Ureter (tissue), 1 donor: ENCODE data around the gene BTG4. TPM values are rescaled to one million over a fixed set of nuclear protein-coding genes. Genes with fewer than 3 reads are reported as not detected.

ENCODE experiments used
- DNase-seq: peaks from one replicate; pipeline ENCODE4 v3.0.0-alpha.2; 2020; ENCODE audit warnings: low spot score
- total RNA-seq: library from RNA; stranded (reverse); gene quantifications from one replicate; pipeline ENCODE4 v1.2.4, GENCODE V29; 2023
- donor health status: DM: yes; HTN: yes; CAD: no.

Gene BTG4
- total RNA-seq, 1 donor from 2014 or later: not detected

DNA sequence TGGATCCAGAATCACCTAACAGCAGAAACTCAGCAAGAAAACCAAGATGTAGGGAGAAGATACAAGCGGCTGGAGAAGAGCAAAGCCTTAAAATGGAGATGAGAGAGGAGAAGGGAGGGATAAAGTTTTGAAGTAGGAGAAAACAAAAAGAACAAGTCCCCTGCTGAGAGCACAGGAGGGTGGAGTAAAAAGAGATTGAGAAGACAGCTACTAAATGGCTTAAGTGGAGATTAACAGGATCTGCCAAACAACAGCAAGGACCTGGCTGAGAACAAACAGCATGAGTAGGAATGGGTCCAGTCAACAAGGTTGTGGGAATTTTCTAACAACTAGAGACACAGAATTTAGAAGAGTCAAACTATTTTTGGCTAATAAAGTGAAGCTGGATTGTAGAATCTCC is 18.1 kb downstream of the BTG4 start:
- DNase-seq: no peak

DNA sequence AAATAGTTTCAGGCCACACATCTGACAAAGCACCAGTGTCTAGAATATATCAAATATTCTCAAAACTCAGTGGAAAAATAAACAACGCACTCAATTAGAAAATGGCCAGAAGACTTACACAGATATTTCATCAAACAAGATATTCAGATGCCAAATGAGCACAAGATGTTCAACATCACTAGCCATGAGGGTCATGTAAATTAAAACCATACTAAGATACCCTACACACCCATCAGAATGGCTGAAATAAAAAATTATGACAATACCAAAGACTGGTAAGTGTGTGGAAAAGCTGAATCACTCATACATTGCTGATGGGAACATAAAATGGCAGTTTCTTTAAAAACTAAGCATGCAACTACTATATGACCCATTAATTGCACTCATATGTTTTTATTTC is 21.7 kb downstream of the BTG4 start:
- no peak for DNase-seq

DNA sequence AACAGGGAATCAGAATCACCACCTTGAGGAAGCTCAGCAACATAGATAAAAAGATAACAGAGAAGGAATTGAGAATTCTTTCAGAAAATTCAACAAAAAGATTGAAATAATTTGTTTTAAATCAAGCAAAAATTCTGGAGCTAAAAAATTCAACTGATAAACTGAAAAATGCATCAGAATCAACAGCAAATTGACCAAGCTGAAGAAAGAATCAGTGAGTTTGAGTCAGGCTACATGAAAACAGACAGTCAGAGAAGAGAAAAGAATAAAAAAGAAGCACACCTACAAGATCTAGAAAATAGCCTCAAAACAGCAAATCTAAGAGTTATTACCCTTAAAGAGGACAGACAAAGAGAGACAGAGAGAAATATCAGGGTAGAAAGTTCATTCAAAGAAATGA is 28.8 kb downstream of the BTG4 start:
- no peak for DNase-seq

DNA sequence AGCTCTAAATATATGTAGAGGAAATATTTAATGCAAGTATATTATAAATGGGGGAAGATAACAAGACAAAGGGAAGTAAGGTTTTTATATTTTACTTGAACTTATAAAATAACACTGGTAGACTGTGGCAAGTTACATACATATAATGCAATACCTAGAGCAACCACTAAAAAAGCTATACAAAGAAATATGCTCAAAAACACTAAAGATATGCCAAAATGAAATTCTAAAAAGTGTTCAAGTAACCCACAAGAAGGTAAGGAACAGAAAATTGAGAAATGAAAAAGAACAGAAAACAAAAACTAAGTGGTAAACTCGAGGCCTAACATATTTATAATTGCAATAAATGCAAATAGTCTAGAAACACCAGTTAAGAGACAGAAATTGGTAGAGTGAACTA is 32.5 kb downstream of the BTG4 start:
- no peak for DNase-seq

DNA sequence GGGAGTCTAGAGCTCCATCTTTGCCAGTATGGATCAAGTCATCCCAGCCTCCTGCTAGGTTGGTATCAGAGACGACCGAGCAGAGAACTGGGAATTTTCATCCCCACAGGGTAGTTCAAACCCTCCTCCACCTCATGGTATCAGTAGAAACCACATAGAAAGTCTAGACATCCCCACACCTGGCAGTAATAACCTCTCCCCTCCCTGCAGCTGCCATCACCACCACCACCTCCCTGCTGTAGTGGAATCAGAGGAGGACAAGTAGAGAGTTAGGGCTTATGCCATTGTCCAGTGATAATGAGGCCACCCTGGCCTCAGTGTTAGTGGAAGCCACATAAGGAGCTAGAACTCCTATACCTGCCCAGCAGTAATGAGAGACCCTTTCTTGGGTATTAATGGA is 34.3 kb downstream of the BTG4 start:
- no peak for DNase-seq

DNA sequence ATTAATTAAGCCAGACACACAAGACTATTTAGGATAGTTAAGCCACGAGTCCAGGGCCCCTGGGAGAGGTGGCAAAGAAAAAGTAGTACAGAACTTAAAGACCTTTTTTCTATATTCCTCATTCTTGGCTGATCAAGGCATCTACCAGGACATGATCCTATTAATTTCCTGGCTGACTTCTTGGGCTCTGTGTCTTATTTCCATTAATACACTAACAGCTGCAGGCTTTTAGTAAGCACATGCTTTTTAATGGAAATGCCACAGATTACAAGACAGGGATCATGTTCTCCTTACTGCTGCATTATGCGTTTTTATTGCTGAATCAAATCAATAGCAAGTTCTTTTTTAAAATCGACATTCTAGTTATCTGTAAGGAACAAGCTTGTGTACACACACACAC is 35.2 kb downstream of the BTG4 start:
- no peak for DNase-seq

DNA sequence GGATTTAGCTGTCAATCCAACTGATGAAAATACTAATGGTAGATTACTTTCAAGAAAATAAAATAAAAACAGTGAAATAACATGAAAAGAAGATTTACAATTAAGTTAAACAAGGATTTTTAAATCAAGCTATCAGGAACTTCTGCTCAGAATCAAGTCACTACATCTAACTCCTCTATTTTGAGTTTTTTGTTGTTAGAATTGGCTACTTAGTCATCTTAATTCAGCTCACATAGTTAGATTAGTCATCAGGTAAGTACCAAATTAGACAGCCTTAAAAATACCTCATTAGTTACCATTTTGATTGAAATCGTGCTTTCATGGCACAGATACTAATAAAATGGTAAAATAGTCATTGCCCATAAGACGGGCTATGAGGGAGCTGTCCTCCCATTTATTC is 35.8 kb downstream of the BTG4 start:
- no peak for DNase-seq

DNA sequence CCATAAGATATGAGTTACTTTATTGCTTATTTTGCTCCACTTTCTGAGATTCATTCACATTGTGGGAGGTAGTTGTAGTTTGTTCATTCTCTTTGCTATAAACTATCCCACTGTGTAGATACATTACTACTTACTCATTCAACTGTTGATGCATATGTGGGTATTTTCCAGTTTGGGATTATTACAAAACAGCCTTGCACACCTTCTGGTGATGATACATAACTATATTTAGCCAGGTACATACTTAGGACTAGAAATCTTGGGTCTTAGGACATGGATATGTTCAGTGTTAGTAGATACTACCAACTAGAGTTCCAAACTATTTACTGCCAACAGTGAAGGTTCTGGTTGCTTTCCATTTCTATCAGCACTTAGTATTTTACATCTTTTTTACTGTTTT is 37.8 kb downstream of the BTG4 start:
- no peak for DNase-seq

DNA sequence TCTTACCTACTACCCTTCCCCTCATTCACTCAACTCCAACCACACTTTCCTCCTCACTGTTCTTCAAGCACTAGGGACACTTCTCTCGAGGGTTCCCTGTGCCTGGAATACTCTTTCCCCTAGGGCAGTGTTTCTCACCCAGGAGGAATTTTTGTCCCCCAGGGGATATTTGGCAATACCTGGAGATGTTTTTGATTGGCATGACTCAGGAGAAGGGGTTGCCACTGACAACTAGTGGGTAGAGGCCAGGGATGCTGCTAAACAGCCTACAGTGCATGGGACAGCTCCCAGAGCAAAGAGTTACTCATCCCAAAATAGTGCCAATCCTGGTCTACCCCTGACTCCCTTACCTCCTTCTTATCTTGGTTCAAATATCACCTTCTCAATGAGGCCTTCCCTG is 40.0 kb downstream of the BTG4 start:
- no peak for DNase-seq

DNA sequence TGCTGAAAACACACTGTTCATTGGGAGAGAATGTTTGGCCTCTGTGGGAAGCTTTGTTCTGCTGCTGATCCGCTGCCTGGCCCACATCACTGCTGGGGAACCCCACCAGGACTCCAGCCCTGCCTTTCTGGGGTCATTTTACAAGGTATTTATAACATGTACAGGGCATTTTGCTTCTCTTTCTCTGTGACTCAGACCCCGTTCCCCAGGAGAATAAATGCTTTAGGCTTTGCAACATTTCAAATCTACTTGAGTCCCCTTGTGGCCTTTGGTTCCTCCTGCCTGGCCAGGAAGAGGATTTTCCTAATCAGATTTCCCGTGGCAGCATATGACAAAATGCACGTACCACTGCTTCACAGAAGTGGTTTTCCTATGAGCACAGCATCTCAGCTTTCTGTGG is 43.0 kb downstream of the BTG4 start:
- no peak for DNase-seq

DNA sequence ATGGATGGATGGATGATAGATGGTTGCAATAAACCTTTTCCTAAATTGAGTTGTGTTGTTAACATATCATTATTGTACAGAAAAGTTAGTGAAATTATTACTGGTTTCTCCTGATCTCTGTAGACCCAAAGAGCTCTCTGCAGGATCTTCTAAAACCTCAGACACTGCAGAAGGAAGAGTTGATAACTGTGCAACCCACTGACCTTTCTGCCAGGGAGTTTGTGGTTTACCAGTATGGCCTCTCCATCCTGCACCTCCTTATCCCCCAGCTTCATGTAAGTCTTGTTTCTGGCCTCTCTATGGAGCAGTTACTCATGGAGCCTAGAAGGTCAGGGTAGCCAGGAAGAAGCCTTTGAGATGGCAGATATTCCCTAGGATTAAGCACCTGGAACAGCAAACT is 45.6 kb downstream of the BTG4 start:
- no peak for DNase-seq

DNA sequence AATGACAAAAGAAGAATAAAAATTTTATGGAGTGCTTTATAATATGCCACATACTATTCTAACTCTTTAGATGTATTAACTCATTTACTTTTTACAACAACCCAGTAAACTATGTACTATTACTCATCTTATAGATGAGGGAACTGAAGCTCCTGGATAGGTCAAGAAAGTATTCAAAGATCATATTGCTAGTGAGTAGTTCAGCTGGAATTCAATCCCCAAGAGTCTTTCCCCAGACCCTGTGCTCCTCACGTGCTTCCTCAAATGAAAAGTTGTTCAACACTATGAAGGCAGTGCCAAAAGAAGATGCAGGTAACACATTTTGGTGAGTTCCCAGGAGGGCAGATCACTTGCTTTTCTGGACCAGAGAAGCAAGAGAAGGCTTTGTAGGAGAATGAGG is 46.8 kb downstream of the BTG4 start:
- DNase-seq: no peak

DNA sequence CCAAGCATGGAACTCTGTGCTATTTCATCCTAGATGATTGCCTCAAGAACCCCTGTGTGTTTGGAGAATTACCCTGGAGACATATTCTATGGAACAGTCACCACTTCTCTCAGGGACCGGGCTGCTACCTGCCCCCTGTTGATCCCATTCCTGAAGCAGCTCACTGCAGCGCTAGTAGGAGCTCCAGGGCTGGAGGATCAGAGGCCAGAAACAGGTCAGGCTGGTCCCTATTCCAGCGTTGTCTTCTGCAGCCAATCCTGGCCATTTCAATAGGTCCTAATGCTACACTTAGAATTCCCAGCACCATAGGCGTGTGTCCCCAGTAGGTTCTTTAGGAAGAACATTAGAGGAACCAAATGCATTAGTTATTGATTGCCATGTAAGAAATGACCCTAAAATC is 48.9 kb downstream of the BTG4 start:
- no peak for DNase-seq

DNA sequence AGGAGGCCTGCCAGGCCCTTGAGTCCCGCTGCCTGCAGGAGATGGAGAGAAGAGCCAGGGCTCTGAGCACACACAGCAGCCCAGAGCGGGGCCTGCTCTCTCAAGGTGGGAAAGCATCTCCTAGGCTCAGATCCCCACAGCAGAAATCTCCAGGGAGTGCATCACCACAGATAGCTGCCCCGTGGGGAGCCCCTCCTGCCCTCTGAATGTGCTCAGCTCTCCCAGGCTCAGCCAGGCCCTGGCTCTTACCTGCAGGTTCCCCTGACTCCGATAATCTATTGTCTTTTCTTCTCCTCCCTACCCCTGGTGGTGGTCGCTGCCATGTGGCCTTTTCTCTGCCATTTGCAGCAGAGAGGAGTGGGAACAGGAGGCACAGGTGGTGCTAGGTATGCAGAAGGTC is 49.9 kb downstream of the BTG4 start:
- no peak for DNase-seq

DNA sequence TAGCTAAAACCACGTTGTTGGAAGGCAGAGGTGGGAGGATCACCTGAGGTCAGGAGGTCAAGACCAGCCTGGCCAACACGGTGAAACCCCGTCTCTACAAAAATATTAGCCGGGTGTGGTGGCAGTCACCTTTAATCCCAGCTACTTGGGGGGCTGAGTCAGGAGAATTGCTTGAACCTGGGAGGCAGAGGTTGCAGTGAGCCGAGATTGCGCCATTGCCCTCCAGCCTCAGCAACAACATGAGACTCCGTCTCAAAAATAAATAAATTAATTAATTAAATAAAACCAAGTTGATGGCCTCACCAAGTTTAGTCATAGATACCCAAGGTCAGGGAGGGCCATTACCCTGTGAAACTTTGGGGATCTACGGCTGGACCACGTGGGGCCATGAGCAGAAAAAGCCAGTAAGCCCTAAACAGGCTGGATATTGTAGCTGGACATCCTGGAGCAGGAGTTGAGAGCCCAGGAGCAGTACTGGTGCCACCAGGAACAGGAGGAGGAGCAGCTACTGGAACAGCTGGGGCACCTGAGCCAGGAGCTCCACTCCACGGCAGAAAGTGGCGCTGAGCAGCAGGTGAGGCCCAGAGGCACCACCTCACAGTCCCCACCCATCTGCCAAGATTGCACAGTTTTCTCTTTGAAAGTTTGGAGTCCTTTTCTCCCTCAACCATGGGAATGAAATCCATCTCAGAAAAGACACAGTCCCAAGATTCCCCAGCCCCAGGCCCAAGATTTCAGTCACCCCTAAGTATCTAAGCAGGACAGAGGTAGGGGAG is 50.5 kb downstream of the BTG4 start:
- DNase-seq: no peak

DNA sequence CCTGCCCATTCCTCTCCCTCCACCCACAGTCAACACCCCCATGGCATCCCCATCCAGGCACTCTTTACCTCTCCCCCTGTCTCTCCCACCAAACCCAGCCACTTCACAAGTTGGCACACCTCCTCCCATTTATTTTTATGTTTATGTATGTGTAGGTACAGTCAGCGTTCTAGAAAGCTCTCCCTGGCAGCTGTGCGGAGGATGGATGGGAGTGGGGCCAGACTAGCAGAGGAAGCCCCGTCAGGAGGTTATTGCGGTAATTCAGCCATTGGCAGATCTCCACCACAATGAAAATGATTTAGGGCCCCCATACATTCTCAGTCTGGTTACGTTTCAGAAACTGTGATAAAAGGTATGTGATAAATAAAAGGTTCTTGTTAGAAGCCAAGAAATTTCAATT is 51.3 kb downstream of the BTG4 start:
- no peak for DNase-seq

DNA sequence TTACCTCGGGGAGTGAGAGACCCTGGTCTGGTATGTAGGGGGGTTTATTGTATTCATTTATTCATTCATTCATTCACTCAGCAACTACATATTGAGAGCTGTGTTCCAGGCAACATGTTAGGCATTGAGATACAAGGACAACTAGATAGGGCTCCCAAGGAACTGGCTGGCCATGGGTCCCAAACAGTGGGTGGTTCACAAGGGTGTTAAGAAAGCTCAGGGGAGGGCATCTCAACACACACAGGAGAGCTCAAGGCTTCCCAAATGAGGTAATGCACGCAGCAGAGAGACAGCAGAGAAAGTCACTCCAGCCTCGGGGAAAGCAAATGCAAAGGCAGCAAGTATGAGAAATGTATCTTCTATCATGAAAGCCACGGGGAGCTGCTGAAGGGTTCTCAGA is 51.8 kb downstream of the BTG4 start:
- no peak for DNase-seq

DNA sequence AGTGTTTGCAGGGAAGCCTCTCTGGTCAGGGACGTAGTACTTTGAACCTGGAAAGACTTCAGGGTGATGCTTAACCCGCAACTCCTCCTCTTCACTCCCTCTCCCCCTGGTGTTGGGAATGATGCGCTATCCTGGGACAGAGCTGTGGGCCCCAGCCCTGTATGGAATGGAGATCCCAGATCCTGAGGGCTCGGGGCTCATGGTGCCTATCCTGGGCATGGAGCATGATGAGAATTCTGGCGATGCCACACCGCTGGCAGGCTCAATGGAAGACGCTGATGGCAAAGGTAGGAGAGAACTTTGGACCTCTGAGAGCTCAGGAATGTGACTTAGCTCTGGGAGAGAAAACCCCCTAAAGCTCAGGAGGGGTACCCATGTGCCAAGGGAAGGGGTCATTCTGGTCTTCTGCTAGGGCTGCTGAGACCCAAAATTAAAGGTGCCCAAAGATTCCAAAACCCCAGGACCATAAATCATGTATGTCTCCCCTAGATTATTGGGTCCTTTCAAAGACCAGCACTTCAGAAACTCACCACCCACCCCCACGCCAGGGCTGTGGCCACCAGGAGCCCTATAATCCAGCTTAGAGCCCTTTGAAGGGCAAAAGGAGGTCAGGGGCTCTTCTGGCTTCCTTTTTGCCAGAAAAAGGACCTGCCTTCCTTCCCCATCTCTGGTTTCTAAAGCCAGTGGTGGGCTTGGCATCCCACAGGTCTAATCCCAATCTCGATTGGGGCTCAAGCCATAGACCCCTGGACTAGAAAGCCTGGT is 52.5 kb downstream of the BTG4 start:
- no peak for DNase-seq

DNA sequence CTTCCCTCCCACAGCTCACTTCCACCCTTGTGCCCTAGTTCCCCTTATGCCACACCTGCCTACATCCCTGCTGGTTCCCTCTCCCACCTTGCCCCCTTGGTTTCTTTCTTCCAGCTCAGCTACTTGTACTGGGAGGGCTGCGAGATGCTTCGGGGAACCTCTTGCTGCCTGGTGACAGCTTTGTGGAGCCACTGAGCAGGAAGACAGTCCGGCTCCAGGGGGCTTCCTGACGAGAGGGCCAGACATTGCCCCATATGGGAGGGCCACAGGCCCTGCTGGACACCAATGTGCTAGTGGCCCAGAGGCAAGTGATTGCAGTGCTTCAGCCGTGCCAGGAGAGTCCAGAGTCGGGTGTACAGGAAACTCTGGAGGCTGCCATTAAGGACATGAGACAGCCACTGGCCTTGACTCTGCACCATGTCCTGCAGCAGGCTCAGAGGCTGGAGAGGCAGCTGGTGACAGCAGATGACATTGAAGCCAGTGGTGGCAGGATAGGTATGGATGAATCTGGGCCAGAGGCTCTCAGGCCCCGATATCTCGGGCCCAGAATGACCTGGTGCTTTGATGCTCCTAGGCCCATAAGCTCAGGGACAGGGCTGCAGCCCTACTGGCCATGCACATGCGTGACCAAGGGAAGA is 54.3 kb downstream of the BTG4 start:
- no peak for DNase-seq

DNA sequence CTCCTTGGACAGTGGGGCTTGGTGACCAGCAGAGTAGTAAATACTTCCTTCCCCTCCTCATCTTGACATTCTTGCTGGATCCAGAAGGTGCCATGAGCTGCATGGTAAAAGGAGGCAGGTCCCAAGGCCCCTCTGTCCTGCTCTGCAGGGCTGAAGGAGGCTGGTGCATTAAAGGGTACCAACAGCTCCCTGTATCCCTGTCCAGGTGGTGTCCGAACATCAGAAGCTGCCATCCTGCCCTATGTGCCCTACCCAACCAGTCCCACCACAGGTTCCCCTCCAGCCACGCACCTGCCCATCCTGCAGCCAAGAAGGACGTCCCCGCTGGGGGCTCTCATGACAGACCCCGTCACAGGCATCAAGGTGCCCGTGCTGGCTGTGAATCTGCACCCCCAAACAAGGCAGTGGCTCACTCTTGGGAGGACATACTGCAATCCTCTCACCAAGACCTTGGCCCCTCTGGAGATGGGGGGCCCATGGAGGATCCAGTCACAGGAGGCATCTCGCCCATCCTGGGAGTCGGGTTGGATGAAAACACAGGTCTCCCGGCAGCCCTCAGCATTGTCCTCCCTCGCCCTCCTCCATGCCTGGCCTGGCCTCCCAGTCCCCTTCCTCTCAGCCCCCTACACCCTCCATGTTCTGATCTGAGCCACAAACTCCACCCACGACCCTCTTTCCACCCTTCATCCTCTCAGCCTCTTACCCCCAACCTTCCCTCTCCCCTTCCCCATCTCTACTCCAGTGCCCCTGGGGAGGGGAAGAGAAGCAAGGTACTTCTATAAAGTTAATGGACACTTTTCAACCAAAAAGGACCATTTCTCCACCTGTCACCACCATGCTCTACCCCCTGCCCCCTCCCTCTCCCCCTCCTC is 55.1 kb downstream of the BTG4 start:
- DNase-seq: no peak

DNA sequence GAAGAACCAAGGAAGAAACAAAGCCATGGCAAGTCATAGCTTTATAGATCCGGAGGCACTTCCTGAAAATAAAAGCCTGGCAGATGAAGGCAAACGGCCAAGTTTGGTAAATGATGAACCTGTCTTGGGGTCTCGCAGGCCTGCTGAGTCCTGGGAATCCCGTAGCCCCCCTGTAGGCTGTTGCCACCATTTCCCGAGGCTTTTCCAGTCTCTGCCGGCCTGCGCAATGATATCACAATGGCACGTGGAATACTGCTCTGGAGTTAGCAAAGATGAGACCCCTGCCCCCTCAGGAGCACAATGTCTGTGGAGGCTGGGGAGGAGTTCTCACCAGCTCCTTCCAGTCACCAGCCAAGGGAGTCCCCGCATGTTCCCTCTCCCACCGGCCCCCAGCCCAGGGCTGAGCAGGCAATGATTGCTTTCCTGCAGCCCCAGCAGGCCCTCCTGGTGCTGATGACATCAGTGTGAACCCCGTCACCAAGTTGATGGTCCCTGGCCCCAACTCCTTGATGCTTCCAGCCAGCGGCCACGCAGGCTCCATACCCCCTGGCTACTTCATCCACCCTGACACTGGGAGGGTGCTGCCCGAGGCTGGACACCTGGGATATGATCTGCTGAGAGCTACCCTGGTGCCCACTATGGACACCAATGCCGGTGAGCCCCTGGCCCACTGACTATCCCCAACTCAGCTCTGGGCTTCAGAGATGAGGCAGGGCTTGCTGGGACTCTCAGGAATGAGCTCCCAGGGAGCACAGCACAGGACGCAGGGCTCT is 55.9 kb downstream of the BTG4 start:
- DNase-seq: no peak
